K562 (cell line): ENCODE data around the gene RNU1-2.
"Not testable (repeated sequence)": the region's sequence is repeated elsewhere in the genome, so short reads cannot be mapped to it uniquely, and the experiment has no call there.

Source experiments
- MAFK ChIP-seq: IDR thresholded peaks from 2 replicates; pipeline ENCODE4 v1.6.1; 2011; ENCODE audit warnings: low read length, improper control_type of control experiment
- RCOR1 ChIP-seq, 2 experiments: IDR thresholded peaks; 2 replicates each; pipeline ENCODE4 v1.6.1; 2012; ENCODE audit warnings: low read depth in 2 of 2, low read length in 2 of 2, borderline replicate concordance in 1 of 2, improper control_type of control experiment in 1 of 2
- RUNX1 ChIP-seq: sonication (generic); IDR thresholded peaks from 2 replicates; pipeline ENCODE4 v1.6.1; 2016; ENCODE audit warnings: antibody characterized with exemption, low read depth
- SRSF9 ChIP-seq: fragments of 200-400 bp; formaldehyde crosslinking; IDR thresholded peaks from 2 replicates; pipeline ENCODE4 v1.6.1; 2017; ENCODE audit warnings: low read depth, low read length, borderline replicate concordance
- ZNF583 ChIP-seq: fragments of 250-450 bp; sonication (Bioruptor Pico); IDR thresholded peaks from 2 replicates; pipeline ENCODE4 v1.4.0; 2020
- ZNF77 ChIP-seq: fragments of 250-450 bp; sonication (Bioruptor Pico); IDR thresholded peaks from 2 replicates; pipeline ENCODE4 v1.5.0; 2020
- TF ChIP-seq, protein P1 (sequence below), 2 experiments: fragments of 450-650 bp; formaldehyde crosslinking in 1 of 2; IDR thresholded peaks; 2 replicates each; pipeline versions ENCODE4 v1.4.0 to v1.6.1; 2014 to 2020; ENCODE audit warnings: mild to moderate bottlenecking in 2 of 2, borderline replicate concordance in 1 of 2, low read depth in 1 of 2
- TF ChIP-seq, protein P2 (sequence below), 3 experiments: IDR thresholded peaks in 2 of 3; conservative IDR thresholded peaks in 1 of 3; 2 replicates each; pipeline ENCODE4 v1.5.1; 2011 to 2012; ENCODE audit warnings: low read length in 3 of 3, mild to moderate bottlenecking in 3 of 3, control low read depth in 2 of 3, improper control_type of control experiment in 1 of 3, inconsistent platforms in 1 of 3, low read depth in 1 of 3, mixed read lengths in 1 of 3, moderate library complexity in 1 of 3; ENCODE audit not compliant: insufficient read depth in 2 of 3

DNA sequence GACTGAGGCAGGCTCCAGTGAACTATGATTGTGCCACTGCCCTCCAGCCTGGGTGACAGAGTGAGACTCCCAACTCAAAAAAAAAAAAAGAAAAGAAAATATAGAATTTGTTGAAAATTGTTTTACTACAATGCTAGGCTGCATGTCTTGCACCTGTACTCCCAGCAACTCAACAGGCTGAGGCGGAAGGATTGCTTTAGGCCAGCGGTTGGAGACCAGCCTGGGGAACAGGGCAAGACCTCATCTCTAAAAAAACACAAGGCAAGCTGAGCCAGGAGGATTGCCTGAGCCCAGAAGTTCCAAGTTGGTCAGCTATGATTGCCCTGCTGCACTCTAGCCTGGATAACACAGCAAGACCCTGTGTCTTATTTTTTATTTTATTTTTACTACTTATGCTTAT, 3.2 kb downstream of the RNU1-2 start:
- TF ChIP-seq, protein P1, sequence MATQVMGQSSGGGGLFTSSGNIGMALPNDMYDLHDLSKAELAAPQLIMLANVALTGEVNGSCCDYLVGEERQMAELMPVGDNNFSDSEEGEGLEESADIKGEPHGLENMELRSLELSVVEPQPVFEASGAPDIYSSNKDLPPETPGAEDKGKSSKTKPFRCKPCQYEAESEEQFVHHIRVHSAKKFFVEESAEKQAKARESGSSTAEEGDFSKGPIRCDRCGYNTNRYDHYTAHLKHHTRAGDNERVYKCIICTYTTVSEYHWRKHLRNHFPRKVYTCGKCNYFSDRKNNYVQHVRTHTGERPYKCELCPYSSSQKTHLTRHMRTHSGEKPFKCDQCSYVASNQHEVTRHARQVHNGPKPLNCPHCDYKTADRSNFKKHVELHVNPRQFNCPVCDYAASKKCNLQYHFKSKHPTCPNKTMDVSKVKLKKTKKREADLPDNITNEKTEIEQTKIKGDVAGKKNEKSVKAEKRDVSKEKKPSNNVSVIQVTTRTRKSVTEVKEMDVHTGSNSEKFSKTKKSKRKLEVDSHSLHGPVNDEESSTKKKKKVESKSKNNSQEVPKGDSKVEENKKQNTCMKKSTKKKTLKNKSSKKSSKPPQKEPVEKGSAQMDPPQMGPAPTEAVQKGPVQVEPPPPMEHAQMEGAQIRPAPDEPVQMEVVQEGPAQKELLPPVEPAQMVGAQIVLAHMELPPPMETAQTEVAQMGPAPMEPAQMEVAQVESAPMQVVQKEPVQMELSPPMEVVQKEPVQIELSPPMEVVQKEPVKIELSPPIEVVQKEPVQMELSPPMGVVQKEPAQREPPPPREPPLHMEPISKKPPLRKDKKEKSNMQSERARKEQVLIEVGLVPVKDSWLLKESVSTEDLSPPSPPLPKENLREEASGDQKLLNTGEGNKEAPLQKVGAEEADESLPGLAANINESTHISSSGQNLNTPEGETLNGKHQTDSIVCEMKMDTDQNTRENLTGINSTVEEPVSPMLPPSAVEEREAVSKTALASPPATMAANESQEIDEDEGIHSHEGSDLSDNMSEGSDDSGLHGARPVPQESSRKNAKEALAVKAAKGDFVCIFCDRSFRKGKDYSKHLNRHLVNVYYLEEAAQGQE (IDR thresholded peaks at IDR 0.05; ENCODE audit: borderline replicate concordance) = not testable (repeated sequence)
- TF ChIP-seq, protein P1 (CRISPR knock-in tag; IDR thresholded peaks at IDR 0.05; ENCODE audit: low read depth) = not testable (repeated sequence)
- TF ChIP-seq RUNX1; RCOR1 (IDR thresholded peaks at IDR 0.05; ENCODE audit: borderline replicate concordance in 1 of 2, low read depth in 2 of 2, low read length in 2 of 2); MAFK; SRSF9; ZNF583 (CRISPR knock-in tag); ZNF77 (CRISPR knock-in tag): not testable (repeated sequence)
- TF ChIP-seq, protein P2, sequence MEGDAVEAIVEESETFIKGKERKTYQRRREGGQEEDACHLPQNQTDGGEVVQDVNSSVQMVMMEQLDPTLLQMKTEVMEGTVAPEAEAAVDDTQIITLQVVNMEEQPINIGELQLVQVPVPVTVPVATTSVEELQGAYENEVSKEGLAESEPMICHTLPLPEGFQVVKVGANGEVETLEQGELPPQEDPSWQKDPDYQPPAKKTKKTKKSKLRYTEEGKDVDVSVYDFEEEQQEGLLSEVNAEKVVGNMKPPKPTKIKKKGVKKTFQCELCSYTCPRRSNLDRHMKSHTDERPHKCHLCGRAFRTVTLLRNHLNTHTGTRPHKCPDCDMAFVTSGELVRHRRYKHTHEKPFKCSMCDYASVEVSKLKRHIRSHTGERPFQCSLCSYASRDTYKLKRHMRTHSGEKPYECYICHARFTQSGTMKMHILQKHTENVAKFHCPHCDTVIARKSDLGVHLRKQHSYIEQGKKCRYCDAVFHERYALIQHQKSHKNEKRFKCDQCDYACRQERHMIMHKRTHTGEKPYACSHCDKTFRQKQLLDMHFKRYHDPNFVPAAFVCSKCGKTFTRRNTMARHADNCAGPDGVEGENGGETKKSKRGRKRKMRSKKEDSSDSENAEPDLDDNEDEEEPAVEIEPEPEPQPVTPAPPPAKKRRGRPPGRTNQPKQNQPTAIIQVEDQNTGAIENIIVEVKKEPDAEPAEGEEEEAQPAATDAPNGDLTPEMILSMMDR (IDR thresholded peaks at IDR 0.05 in 2 of 3, conservative IDR thresholded peaks at IDR 0.05 in 1 of 3; ENCODE audit: insufficient read depth in 2 of 3, low read depth in 1 of 3, low read length in 3 of 3) = not testable (repeated sequence)
